ENCODE results near the gene PTDSS2. TPM values are rescaled to one million over a fixed set of nuclear protein-coding genes. Genes with fewer than 3 reads are reported as not detected.

The PTDSS2 gene
- total RNA-seq, 1 donor from 2014 or later, result 47.3 TPM

DNA sequence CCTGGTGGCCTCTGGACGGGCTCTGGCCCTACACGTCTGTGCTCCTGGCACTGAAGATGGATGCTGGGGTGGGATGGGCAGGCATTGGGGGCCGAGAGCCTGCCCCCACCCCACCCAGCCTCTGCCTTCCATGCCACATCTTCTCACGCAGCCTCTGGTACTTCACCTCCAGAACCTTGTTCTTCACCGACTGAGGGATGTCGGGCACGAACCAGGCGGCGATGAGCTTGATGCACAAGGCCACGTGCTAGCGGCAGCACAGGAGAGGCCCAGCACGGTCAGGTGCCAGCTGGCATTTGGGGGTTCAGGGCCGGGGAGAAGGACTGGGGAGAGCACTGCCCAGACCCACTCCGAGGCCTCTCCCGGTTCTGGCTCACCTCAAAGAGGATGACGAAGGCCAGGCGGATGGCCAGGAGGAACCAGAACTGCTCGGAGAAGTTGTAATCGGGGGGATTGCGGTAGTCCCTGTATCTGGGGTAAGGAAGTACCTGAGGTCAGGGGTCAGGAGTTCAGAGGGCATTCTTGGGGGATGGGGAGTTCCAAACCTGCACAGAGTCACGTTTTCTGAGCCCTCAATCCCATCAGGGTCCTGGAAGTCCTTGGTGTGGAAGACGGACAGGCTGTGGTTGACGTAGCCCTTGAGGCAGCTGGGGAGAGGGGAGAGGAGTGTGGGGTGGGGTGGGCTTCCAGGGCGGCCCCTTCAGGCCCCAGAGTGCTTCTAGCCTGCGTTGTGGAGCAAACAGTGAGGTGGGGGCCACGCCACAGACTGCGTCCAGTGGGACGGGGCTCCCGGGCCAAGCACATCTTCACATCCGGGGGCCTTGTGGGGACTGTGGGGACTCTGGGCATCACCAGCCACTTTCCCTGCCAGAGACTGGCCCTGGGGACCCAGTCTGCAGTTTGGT, 31.5 kb upstream of the PTDSS2 start:
- H3K4me3 ChIP-seq (ENCODE audit: insufficient read depth, low read depth, low read length), result no peak overlapping the region
- FAIRE-seq (no peak), DNase-seq (ENCODE audit: low read depth) (no peak)
- H3K9me3 ChIP-seq (ENCODE audit: insufficient read depth, low read depth, low read length), result no peaks in the 10 kb centered on the region
- H3K36me3 Mint-ChIP-seq (ENCODE audit: low read depth, unreplicated experiment), result no peaks in the 10 kb centered on the region
- H3K27ac ChIP-seq (ENCODE audit: low read depth, low read length), result no peak overlapping the region
- peaks cover 15% of the 10 kb centered on the region for H3K4me1 ChIP-seq (ENCODE audit: insufficient read depth, low read length)
- no peak overlapping the region for H3K27ac Mint-ChIP-seq (ENCODE audit: unreplicated experiment)
- no peak overlapping the region for H2AFZ ChIP-seq (ENCODE audit: low read depth, low read length)
- no peak overlapping the region for H3K4me3 Mint-ChIP-seq (ENCODE audit: unreplicated experiment)
- H3K27me3 ChIP-seq (ENCODE audit: insufficient read depth, low read length), result peaks cover 5% of the 10 kb centered on the region
- TF ChIP-seq, protein P1, sequence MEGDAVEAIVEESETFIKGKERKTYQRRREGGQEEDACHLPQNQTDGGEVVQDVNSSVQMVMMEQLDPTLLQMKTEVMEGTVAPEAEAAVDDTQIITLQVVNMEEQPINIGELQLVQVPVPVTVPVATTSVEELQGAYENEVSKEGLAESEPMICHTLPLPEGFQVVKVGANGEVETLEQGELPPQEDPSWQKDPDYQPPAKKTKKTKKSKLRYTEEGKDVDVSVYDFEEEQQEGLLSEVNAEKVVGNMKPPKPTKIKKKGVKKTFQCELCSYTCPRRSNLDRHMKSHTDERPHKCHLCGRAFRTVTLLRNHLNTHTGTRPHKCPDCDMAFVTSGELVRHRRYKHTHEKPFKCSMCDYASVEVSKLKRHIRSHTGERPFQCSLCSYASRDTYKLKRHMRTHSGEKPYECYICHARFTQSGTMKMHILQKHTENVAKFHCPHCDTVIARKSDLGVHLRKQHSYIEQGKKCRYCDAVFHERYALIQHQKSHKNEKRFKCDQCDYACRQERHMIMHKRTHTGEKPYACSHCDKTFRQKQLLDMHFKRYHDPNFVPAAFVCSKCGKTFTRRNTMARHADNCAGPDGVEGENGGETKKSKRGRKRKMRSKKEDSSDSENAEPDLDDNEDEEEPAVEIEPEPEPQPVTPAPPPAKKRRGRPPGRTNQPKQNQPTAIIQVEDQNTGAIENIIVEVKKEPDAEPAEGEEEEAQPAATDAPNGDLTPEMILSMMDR (IDR thresholded peaks at IDR 0.05; ENCODE audit: insufficient read depth, low read depth, low read length), result no peak
- TF ChIP-seq EZH2 (IDR thresholded peaks at IDR 0.05; ENCODE audit: insufficient read depth, low read length), result no peak
- no peaks in the 10 kb centered on the region for H4K20me1 ChIP-seq (ENCODE audit: insufficient read depth, low read length)
- H3K4me2 ChIP-seq (ENCODE audit: low read length), result no peak overlapping the region
- H3K27me3 Mint-ChIP-seq (ENCODE audit: low read depth, unreplicated experiment), result peaks cover 24% of the 10 kb centered on the region
- H3K9ac ChIP-seq (ENCODE audit: low read length), result no peak overlapping the region
- no peaks in the 10 kb centered on the region for H3K79me2 ChIP-seq (ENCODE audit: insufficient read depth, low read length)
- peaks cover 10% of the 10 kb centered on the region for H3K4me1 Mint-ChIP-seq (ENCODE audit: low read depth, unreplicated experiment)
- H3K36me3 ChIP-seq (ENCODE audit: insufficient read depth, low read length), result no peaks in the 10 kb centered on the region
- no peaks in the 10 kb centered on the region for H3K9me3 Mint-ChIP-seq (ENCODE audit: unreplicated experiment)

DNA sequence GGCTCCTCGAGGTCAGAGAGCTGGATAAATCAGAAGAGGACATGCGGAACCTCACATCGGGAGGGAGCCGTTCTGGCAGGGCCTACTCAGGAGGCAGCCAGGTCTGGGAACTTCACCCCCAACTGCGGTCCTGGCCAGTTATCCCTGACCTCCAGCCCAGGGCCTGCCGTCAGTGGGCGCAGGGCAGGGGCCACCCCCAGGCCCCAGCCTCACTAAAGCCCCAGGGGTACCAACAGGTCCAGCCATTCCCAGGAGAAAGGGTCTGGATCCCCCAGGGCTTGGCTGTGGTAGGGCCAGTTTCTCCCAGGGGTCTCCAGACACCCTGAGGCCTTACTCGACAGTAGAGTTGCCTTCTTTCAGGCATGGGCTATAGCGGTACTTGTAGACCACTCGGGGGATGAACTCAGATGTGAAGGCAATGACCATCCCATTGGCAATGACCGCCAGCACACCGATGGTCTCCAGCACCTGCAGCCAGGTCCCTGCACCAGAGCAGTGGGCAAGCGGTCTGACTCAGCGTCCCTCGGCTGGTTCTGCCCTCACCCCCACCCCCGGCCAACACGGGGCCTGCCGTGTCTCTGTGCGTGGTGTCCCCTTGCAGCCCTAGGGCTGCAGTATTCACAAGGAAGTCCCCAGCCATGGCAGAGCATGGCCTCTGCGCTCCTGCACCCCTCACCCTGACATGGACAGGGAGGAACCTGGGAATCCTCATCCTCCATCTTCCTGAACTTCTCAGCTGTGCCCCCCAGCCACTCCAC, 30.7 kb upstream of the PTDSS2 start:
- Histone ChIP-seq H3K79me2 (ENCODE audit: insufficient read depth, low read length) (no peaks in the 10 kb centered on the region), H3K4me1 (ENCODE audit: insufficient read depth, low read length) (peaks cover 13% of the 10 kb centered on the region), H2AFZ (ENCODE audit: low read depth, low read length) (no peak overlapping the region), H3K27ac (ENCODE audit: low read depth, low read length) (no peak overlapping the region), H3K4me2 (ENCODE audit: low read length) (no peak overlapping the region), H3K9me3 (ENCODE audit: insufficient read depth, low read depth, low read length) (no peaks in the 10 kb centered on the region), H3K9ac (ENCODE audit: low read length) (no peak overlapping the region), H3K36me3 (ENCODE audit: insufficient read depth, low read length) (no peaks in the 10 kb centered on the region), H3K4me3 (ENCODE audit: insufficient read depth, low read depth, low read length) (no peak overlapping the region), H3K27me3 (ENCODE audit: insufficient read depth, low read length) (peaks cover 10% of the 10 kb centered on the region), H4K20me1 (ENCODE audit: insufficient read depth, low read length) (no peaks in the 10 kb centered on the region)
- Mint-ChIP-seq H3K27me3 (ENCODE audit: low read depth, unreplicated experiment) (peaks cover 25% of the 10 kb centered on the region), H3K27ac (ENCODE audit: unreplicated experiment) (no peak overlapping the region), H3K4me3 (ENCODE audit: unreplicated experiment) (no peak overlapping the region), H3K36me3 (ENCODE audit: low read depth, unreplicated experiment) (no peaks in the 10 kb centered on the region), H3K9me3 (ENCODE audit: unreplicated experiment) (peaks cover under 1% of the 10 kb centered on the region), H3K4me1 (ENCODE audit: low read depth, unreplicated experiment) (peaks cover 10% of the 10 kb centered on the region)
- FAIRE-seq (no peak), DNase-seq (ENCODE audit: low read depth) (no peak)
- TF ChIP-seq, protein P1 (IDR thresholded peaks at IDR 0.05; ENCODE audit: insufficient read depth, low read depth, low read length), result no peak
- no peak for TF ChIP-seq EZH2 (IDR thresholded peaks at IDR 0.05; ENCODE audit: insufficient read depth, low read length)

Measured in astrocyte (in vitro differentiated cells and primary cell).